Measurements from ENCODE around the gene HEXB.
"Not testable (repeated sequence)": the region's sequence is repeated elsewhere in the genome, so short reads cannot be mapped to it uniquely, and the experiment has no call there.

HEXB gene

DNA sequence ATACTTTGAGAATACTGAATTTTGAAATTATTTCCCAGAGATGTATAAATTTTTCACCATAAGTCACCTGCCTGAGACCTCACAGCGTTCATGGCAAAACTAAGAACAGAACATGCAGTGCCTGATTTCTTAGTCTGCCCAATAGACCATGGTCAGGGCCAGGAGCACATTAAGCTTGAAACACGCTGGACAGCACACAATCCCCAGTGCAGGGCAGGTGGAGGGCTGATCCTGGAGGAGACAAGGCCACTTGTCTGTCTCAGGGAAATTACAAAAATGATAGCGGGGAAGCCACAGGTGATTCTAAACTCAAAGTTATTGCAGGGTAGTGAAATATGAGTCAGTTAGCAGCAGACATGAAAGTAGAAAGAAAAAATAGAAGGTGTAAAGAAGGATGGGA lies 25.9 kb upstream of the HEXB start:
- DNase-seq: no peak

DNA sequence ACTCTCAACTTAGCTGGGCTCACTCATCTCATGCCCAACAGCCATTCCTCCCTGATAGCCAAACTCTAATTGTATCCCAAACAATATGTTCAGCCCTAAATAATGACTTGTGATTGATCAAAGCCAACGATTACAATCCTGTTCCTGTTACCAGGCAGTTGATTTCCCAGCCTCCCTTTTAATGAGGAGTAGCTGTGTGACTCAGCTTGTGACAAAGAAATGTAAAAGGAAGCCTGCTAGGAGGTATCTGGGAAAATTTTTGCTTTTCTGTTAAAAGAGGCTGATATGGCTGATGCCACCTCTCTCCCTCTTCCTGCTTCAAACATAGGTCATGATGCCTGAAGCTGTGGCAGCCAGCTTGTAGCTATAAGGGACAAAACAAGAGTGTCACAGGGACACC lies 24.9 kb upstream of the HEXB start:
- no peak for DNase-seq

DNA sequence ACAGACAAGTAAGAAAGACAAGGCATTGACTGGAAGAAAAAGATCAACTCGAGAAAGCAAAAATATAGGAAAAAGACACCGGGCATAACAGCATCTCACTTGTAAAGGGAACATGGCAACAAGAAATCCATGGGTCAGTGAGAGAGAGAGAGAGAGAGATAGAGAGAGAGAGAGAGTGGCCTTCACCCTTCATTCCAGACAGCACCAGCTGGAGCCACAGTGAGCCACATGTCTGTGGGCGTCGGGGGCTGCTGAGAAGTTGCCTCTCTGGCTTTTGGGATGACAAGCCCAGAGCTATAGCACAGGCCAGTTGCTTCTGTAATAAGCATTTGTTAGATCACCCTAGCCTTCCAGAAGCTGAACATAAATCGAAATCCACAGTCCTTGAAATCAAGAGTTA lies 24.2 kb upstream of the HEXB start:
- DNase-seq: no peak

DNA sequence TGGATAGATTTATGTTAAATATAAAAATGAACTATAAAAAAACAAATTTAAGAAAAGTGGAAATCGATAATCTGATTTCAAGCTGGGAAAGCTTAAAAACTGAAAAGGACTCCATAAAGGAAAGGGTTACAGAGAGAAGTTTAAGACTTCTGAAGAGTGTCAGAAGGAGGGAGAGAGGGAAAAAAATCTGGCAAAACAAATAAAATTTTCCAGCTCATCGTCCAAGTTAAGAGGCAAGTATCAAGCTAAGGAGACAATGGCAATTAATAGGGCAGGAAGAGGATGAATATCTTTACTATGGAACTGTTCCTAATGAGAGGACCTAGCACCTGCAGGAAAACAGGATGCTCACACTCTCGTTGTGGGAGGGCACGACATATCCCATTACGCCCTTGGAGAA lies 20.5 kb upstream of the HEXB start:
- no peak for DNase-seq

DNA sequence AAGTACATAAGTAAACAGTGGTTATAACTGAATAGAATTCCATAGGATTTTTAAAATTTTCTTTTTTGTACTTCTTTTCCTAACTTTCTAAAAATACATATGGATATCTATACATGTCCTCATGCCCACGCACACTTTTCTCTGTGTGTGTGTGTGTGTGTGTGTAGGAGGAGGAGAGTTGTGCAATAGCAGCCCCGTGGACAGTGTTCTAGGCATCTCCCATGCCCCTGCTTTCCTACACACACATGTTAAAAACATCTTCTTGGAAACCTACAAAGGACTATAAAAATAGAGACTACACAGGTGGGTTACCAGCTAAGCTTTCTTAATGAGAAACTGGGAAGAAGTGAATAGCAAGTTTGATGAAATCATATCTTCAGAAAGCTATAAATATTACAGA lies 19.8 kb upstream of the HEXB start:
- DNase-seq: no peak

DNA sequence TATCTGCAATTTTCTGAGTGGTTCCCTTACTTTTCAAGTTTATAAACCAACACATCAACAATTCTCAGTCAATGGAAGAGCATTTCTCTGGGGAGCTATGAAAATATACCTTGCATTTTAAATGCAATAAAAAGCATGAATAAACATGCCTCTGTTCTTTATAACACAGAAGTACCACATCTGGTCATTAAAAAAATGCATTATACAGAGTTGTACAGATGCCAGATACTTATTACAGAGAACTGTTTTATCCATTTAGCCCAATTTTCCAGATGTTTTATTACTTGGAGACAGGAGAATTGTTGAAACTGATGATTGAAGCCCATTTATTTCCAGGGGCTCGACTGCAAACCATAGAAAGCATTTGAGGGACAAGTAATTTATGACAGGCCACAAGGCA lies 19.2 kb upstream of the HEXB start:
- no peak for DNase-seq

DNA sequence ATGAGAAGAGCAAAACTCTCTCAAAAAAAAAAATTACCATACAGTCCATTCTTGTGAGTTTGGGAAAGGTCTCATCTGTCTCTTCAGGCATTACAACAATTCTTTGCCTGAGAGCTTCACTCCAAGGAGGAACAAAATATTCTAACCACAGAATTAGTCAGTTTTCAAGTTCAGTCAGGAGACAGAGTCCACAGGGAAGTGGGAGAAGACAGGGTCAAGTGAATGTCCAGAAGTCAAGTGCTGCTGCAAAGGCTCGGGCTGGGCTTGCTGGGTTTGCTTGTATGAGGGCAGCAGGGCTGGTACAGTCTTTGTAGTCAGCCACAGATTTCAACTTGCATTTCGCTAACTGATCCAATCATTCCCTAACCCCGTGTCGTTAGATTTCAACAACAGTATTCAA lies 17.6 kb upstream of the HEXB start:
- DNase-seq: no peak

DNA sequence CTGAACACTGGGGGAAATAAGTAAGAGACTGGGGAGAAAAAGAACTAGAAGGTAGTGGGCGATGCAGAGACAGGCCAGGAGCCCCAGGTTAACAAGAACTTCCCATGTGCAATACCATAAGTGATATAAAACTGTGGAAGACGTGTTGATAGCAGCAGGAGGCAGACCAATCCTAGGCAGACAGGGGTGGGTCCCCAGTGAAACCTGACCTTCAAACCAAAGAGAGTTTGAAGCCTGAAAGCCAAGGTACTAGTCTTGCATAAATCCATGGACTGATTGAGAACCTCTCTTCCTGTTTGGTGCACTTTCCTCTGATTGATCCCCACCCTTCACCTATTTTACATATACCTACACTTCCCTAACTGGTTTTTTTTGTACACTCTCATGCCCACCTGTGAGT lies 15.2 kb upstream of the HEXB start:
- DNase-seq: no peak

DNA sequence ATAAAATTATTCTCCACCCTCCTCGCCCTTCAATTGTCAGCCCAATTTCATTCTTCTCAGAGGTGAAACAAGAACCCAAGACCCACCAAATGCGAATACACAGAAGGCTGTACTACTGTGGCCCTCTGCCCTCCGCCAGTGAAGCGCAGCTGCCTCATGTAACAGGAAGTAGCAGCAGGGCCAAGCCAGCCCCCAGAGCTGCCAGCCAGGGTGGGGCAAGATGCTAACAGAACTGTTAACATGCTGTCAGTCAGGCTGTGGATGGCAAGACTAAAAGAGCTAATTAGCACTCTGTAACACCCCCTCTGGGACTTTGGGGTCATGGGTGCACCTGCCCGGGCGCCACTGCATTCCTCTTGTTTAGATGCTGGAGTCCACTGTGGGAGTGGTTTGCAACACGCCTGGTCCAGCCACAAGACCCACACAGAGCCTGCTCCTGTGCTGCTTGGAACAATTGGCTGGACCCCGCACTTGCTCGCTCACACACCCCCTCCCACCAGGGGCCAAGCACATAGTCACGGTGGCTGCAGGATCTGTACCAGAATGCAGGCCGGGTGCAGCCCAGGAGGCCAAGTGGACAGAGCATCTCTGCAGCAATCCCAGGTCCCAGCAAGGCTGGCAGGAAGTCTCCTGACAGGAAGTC lies 14.5 kb upstream of the HEXB start:
- no peak for DNase-seq

DNA sequence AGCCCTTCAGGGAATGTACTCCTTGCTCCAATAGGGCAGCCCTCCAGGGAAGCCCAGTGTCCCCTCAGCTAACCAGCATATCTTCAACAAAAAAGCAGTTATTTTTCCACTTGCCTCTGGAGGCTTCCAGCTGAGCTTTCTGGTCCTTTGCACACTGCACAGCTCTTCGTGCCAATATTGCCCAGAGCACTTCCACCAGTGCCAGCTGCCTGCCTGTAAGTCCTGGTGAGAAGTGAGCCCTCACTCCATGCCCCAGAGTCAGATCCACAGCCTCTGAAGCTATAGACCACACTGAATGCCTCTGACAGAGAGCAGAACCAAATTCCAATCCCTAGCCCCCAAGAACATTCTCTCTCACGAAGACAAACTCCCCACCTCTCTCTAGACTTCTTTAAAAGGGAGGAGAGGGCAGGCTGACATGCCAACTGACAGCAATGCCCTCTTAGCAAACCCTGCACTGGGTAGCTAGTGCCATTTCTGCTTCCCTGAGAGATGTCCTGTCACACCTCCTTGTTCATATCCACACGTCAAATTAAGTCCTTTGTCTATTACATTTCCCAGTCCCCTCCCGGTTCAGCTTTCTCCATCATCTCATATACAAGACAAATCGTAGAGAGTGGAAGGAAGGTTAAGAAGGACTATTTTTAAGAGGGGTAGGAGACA lies 12.7 kb upstream of the HEXB start:
- peak in 1 of 14 donors; percentile 58 for DNase-seq

DNA sequence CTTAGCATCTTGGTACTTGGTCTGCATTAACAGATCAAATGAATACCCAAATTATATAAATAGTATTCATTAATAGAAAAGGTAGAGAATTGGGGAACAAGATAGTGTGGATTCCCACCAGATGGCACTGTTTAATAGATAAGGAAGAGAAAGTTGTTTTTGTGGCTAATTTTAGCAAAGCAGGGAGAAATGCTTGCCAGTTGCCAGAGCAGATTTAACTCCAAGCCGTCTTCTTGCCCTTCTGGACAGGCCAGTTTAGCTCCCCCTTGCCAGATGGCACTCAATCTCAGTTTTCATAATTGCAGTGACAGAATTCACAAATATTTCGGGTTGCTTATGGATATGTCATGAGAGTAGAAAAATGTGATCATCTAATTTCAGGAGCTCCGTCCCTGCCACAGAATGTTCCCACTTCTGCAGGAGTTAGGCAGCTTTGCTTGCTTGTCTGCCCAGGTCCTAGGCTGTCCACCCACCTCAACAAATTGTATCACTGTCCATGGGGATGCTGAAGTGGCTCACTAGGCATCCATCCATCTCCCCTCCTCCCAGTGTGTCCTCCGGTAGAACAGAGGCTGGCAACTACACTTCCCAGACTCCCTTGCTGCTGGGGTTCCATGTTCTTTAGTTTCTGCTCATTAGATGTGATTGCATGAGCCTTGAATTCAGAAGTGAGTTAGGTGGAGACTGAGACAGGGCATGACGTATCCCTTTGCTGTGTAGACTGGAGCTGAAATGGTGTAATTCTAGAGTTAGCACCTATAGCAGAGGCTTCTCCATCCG lies 11.8 kb upstream of the HEXB start:
- DNase-seq: peak in 10 of 14 donors; percentile 10 to 93 (median 29)

DNA sequence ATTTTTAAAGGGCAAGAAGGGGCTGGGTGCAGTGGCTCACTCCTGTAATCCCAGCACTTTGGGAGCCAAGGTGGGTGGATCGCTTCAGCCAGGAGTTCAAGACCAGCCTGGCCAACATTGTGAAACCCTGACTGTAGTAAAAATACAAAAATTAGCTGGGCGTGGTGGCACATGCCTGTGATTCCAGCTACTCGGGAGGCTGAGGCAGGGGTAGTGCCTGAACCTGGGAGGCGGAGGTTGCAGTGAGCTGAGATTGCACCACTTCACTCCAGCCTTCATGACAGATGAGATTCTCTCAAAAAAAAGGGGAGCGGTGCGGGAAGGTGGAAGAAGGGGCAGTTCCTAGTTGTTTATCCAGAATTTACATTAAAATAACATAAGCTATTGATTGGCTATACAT lies 8.6 kb upstream of the HEXB start:
- DNase-seq: not testable (repeated sequence)

DNA sequence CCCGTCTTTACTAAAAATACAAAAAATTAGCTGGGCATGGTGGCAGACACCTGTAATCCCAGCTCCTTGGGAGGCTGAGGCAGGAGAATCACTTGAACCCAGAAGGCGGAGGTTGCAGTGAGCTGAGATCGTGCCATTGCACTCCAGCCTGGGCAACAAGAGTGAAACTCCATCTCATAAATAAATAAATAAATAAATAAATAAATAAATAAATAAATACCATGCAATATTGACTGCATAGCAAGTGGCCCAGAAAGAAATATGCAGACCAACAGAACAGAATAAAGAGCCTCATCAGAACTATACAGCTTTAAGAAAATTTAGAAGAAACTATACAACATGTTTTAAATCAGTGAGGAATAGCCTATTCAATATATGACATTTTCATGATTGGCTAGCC lies 6.9 kb upstream of the HEXB start:
- DNase-seq: not testable (repeated sequence)

DNA sequence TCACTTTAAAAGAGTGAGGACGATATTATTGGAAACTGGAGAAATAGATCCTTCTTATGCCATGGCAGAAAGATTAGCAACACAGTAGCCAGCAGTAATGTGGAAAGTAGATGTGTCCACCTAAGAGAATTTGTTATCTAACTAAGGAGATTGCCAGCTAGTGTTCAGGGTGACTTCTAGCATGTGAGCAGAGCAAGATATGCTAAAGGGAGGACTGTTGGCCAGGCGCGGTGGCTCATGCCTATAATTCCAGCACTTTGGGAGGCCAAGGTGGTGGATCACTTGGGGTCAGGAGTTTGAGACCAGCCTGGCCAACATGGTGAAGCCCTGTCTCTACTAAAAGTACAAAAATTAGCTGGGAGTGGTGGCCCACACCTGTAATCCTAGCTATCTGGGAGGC lies 5.7 kb upstream of the HEXB start:
- not testable (repeated sequence) for DNase-seq

DNA sequence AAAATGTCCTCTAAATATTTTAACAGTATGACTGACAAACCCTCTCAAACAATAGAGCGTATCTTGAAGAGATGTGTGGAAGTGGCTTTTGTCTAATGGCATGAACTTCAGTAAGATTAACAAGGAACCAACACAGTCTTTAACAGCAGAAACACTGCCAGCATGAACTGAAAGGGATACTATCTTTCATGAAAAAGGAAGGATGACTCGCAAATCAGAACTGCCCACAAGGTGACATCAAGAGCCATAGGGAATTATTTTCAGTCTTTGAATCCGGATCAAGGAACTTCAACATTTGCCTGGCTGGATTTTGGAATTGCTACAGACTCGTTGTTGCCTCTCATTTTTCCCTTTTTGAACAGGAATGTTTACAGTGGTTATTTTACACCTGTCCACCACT lies 5.1 kb upstream of the HEXB start:
- no peak for DNase-seq

DNA sequence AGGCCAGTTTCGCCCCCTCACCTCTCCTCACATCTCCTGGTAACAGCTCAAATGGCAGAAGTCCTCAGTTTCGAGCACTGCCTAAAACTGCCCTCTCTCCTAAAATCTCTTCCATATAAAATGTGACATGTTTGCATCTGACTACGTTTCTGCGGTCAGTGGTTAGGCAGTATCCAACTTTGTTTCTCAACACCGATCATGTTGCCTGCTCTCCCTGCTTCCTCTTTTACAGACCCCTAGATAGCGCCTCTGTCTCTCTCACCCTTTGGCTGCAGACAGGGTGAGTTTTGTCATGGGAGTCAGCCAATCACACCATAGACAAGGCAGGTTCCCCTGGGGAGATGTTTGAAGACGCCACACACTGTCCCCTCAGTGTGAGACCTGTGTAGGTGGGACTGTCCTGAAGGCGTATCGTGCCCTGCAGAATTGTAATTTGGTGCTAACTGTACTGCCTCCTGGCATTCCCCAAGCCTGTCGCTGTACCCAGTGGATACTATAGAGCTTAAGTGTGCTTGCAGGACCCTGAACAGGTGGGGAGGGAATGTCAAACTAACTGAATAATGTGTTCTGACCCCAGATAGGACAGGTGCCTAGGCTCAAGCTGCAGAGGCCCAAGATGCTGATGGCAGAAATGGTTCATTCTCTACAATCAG lies 1.1 kb downstream of the HEXB start:
- DNase-seq: no peak

DNA sequence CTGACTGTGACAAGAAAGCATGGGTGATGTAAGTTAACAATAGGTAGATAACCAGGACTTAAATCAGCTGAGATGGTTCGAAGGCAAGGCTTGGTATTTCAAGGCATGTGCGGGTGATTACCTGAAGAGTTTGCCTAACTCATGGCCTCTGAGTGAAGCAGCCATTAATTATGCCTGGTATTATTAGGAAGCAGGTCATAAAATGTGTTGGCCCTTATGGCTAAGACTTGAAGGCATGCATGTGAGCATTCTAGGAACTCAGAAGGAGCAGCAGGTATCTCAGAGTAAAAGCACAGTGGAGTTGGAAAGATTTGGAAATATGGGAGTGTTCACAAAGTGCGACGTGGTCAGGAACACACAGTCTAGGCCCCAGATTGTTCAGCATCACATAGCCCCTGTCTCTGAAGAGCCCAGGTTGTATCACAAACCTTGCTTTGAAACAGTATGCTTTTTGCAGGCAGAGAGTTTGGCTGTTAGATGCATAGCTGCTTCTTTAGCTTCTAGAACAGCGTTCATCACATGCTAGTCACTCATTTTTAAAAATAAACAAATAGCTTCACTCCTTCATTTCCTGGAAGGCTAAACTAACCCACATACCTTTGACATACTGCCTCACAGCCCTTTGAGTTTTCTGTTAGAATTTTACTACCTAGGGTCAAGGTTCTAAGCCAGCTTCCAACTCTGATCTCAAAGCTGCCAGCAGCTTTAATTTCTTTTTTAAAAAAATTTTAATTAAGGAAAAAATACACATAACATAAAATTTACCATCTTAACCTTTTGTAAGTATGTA lies 2.1 kb downstream of the HEXB start:
- no peak for DNase-seq

DNA sequence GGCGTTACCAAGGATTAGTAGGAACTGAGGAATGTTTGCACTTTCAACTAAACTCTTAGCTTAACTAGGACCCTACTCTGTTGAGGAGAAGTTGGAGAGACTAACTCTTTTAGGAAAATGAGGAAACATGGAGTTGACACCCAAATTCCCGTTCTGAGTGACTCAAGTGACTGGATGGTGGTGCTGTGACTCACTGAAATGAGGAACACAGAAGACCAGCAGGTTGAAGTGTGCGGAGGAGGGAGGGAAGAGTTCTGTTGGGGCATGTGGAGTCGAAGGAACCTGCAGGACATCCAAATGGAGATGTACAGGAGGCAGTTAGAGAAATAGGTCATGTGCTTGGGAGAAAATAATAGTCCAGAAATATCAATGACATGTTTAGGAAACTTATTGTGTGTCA lies 8.2 kb downstream of the HEXB start:
- no peak for DNase-seq

DNA sequence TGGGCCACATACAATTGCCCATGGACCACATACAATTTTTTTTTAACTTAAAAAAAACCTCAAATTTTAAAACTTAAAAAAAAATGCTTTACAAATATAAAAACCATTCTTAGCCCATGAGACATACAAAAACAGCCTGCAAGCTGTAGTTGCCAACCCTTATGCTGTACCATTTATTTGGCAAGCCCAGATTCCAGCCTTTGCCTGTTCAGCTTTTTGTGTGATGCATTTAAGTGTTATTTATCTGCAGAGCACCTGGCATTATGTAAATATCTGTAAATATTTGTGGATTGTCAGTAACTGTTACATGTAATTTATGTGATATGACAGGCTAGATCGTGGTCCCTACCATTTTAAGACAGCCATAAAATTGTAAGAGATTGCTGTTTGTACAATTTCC lies 32.6 kb downstream of the HEXB start:
- DNase-seq: no peak

DNA sequence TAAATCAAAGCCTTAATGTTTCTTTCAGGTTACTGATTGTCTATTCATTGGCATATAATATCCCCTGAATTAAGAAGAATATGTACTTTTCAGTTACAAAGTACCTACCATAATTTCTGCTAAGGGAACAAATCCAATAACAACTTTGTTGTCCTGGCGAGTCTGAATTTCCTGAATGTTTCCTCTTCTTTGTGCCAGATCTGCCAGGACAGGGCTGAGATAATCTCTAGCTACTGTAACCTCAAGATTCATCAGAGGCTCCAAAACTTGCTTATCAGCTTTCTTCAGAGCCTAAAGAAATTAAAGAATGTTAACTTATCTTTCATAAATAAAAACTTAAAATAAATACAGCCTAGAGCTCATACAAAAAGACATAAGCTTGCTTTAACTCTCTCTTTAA lies 37.2 kb downstream of the HEXB start:
- DNase-seq: no peak

DNA sequence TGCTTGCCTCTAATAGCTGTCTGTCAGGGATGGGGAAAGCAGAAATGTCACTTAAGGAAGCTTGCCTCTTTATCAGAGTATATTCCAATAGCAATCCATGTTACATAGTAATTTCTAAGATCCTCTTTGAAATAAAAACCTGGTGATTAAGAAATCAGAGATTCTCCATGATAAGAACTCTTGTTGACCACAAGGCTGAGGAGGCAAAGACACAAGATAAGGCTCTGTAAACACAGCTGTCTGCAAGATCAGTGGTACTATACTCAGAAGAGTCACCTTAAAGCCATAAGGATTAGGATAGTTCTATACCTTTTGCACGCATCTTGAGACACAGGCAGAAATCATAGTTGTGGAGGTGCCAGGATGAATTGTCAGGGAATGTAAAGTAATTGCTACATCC lies 40.3 kb downstream of the HEXB start:
- no peak for DNase-seq

DNA sequence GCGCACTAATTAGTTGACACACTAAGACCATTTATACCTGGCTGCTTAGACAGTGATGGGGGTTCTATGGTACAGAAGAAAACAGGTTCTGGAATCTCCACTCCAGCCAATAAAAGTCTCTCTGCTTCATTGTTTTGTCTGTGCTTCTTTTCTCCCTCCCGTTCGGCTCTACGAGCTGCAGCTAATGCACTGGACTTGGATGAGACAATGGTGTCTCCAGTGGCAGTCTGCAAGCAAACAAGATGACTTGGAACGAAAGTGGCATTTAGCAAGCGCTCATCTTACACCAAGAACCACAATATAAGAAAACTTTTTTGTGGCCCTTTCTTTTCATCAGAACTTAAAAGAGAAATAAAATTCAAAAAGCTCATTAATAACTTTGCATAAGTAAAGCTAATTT lies 51.7 kb downstream of the HEXB start:
- DNase-seq: peak in 6 of 14 donors; percentile 0 to 13 (median 1)

DNA sequence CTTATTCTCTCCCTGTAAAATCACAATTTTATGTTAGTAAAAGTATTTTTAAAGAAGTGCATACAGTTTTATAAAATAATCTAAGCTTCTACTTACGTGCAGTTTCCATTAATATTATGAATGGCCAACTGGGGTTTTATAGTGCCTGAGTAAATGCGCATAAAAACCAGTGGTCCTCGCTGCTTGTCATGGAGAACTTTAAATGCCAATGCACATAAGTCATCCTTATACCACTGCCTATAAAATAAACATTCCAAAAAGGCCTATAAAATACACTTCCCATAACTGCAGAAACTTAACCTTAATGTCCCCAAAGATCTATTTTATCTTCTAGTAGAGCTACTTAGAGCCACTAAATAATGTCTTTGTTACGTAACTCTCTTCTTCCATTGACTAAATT lies 53.4 kb downstream of the HEXB start:
- no peak for DNase-seq

Measured in C1 segment of cervical spinal cord (tissue), 14 donors.